ENCODE measurements around the gene STRIP2. TPM values are rescaled to one million over a fixed set of nuclear protein-coding genes. Genes with fewer than 3 reads are reported as not detected.

STRIP2 gene
- total and polyA plus RNA-seq, 9 of the 15 experiments (the other 6 are each of a cell fraction or from before 2014, with no cell fraction given): 10.1 to 81.8 (median 42.3) TPM

GRCh38 chr7:129514683-129515082, 80.5 kb downstream of the STRIP2 start:
- BruUV-seq (replicated peaks): no TSS peak
- no peak overlapping the region for H3K27ac ChIP-seq (ENCODE audit: extremely low read depth, low read depth, low read length)
- intact Hi-C loops (cut with micrococcal nuclease) (no loop called here), in situ Hi-C loops (cut with MboI) (no loop called here)
- no peak overlapping the region for H2AFZ ChIP-seq (ENCODE audit: low read depth, low read length)
- H3K27me3 ChIP-seq (ENCODE audit: control insufficient read depth in 2 of 2, insufficient read depth in 2 of 2, low read length in 2 of 2): peaks cover 31 to 49% of the 10 kb centered on the region in 2 experiments
- no peak for DNase-seq (ENCODE audit: extremely low read depth in 1 of 4, low spot score in 3 of 4)
- no peaks in the 10 kb centered on the region for H3K4me1 ChIP-seq (replicated peaks in 1 of 2; ENCODE audit: control insufficient read depth in 2 of 2, insufficient read depth in 2 of 2, low read length in 2 of 2)
- FAIRE-seq: no peak
- no peak overlapping the region for H3K4me2 ChIP-seq (ENCODE audit: insufficient read depth, low read length)
- ChIA-PET POLR2A (interaction anchor here (0.9 to 1.1 kb wide), 3 partner anchors 8 to 97 kb away, joined by 3 to 4 read pairs (median 3); partner anchors contain the start of gene NRF1), CTCF (ENCODE audit: low intra/inter-chr PET ratio) (no interaction called here)
- no peak overlapping the region for H3K4me3 ChIP-seq
- no peaks in the 10 kb centered on the region for H3K36me3 ChIP-seq (ENCODE audit: control insufficient read depth, insufficient read depth, low read length)
- H3K9me1 ChIP-seq (ENCODE audit: control insufficient read depth, insufficient read depth, low read length): no peaks in the 10 kb centered on the region
- no peak overlapping the region for H3K9ac ChIP-seq (ENCODE audit: insufficient read depth in 1 of 2, low read depth in 2 of 2, low read length in 2 of 2)
- 0% methylated on average over 4 of the region's 4 CpGs for WGBS (ENCODE audit: insufficient coverage, low coverage, missing lambda C conversion rate)
- H4K20me1 ChIP-seq (replicated peaks; ENCODE audit: control insufficient read depth, insufficient read depth, low read length): no peaks in the 10 kb centered on the region
- ATAC-seq: peak; percentile 33
- TF ChIP-seq ADNP (tag; IDR thresholded peaks at IDR 0.05) (no peak), ZNF408 (CRISPR knock-in tag; IDR thresholded peaks at IDR 0.05; ENCODE audit: low read depth) (no peak), ATF3 (IDR thresholded peaks at IDR 0.05) (0 out of 2 replicates have a peak, but pooled peaks have one; percentile 8), ATF3 (CRISPR knock-in tag; conservative IDR thresholded peaks at IDR 0.05) (no peak), HDAC6 (IDR thresholded peaks at IDR 0.05; ENCODE audit: low read depth, low read length) (0 out of 2 replicates have a peak, but pooled peaks have one; percentile 4), ZNF431 (CRISPR knock-in tag; IDR thresholded peaks at IDR 0.05) (no peak), HIVEP1 (CRISPR knock-in tag; IDR thresholded peaks at IDR 0.05) (no peak), PHF20 (IDR thresholded peaks at IDR 0.05; ENCODE audit: partially characterized antibody) (no peak), CEBPB (tag; IDR thresholded peaks at IDR 0.05) (0 out of 2 replicates have a peak, but pooled peaks have one; percentile 28), ZNF583 (CRISPR knock-in tag; IDR thresholded peaks at IDR 0.05) (no peak), HEY1 (CRISPR knock-in tag; IDR thresholded peaks at IDR 0.05; ENCODE audit: borderline replicate concordance) (no peak), CEBPG (CRISPR knock-in tag; IDR thresholded peaks at IDR 0.05) (0 out of 2 replicates have a peak, but pooled peaks have one; percentile 33), CEBPG (tag; conservative IDR thresholded peaks at IDR 0.05 in 1 of 2, IDR thresholded peaks at IDR 0.05 in 1 of 2) (no peak; a peak in 1 of 4 replicates), ZNF212 (CRISPR knock-in tag; IDR thresholded peaks at IDR 0.05) (no peak)
- H3K79me2 ChIP-seq (ENCODE audit: control insufficient read depth, insufficient read depth, low read length): no peaks in the 10 kb centered on the region
- H3K9me3 ChIP-seq (replicated peaks; ENCODE audit: control insufficient read depth, insufficient read depth, low read depth, low read length): 0 out of 2 replicates have a peak, but pooled peaks cover 2% of the 10 kb centered on the region

Measured in K562 (cell line).